NCI-H446 (cell line): ENCODE results near the gene OSBPL7.

Source experiments
- DNase-seq, 2 experiments: peaks; one replicate each; lab custom pipeline; 2025; lab: John Stamatoyannopoulos, UW

Gene OSBPL7

GRCh38 chr17:47763913-47764582, 57.5 kb downstream of the OSBPL7 start:
- no peak for DNase-seq

- DNase-seq, result no peak
These were observed 58.9 kb downstream of the OSBPL7 start for GRCh38 chr17:47762728-47763127.

GRCh38 chr17:47760409-47761140, 61.0 kb downstream of the OSBPL7 start:
- DNase-seq, result no peak

GRCh38 chr17:47757386-47757785, 64.2 kb downstream of the OSBPL7 start:
- no peak for DNase-seq
